Limb (tissue), 2 donors: ENCODE data around the gene NKD2.

ENCODE experiments used
- DNase-seq, 2 donors: peaks; one replicate each; pipeline ENCODE4 v3.0.0-alpha.2; 2016; ENCODE audit errors: extremely low spot score in 2 of 2

Gene NKD2

GRCh38 chr5:1029282-1029944 lies 20.8 kb downstream of the NKD2 start:
- DNase-seq = no peak

GRCh38 chr5:1029945-1030625 lies 21.5 kb downstream of the NKD2 start:
- no peak for DNase-seq

GRCh38 chr5:1030801-1031271 lies 22.2 kb downstream of the NKD2 start:
- DNase-seq = no peak

DNA sequence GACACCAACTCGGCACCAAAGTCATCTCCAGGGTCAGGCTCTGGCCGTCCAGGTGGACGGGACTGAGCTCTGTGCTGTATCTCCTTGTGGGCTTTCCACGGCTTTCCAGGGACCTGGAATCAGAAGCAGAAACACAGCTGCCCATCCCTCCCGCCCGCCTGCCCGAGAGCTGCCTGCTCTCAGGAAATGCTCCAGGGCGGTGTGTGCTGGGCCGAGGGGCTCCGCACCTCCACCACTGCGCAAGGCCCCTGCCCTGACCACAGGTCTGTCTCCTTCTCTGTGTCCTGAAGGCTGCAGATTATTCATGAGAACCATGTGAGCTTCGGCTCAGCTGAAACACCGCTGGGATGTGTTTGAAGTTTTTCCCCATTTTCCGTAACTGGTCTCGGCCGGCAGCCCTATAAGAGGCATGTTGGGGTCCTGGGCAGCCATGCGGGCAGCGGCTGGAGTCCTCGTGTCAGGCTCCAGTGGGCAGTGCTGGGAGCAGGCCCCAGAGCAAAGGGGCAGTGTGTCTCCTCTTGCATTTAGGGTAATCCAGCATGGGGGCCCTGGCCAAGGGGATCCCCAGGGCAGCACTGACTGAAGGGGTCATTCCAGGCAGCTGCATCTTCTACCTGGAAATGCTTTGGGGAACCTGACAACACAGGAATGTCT lies 22.8 kb downstream of the NKD2 start:
- DNase-seq = no peak

DNA sequence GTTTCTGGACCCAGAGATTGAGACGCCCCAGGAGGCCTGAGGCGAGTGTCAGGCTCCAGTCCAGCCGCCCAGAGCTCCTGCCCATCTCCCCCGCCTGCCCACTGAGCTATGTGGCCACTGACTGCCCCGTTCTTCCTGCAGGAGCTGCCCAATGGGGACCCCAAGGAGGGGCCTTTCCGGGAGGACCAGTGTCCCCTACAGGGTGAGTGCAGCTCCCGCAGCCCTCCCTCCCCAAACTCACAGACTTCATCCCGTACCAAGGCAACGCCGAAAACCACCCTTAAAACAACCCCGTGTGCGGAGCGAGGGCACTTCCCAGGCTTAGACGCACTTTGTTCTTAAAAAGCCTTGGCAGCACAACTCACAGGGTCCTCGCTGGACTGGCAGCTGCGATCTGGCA lies 23.4 kb downstream of the NKD2 start:
- no peak for DNase-seq

DNA sequence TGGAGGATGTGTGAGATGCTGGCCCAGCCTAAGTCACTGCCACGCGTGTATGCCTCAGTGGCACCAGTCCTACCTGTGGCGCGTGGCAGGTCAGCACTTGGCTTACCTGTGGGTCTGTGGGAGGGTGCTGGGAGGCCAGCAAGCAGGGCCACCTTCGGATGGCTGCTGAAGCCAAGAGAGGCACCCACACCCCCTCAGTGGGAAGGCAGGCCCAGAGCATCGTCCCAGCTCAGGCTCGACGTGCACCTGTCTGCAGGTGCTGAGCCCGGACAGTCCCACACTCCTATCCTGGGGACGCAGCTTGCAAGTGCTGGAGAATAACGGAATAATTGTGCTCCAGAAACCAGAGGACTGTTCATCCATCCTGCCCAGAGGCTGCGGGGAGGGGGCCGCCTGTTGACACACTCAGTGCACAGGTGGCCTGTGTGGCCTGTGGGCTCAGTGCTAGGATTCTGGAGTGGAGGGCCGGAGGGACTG lies 24.0 kb downstream of the NKD2 start:
- DNase-seq = no peak

GRCh38 chr5:1033178-1033577 lies 24.6 kb downstream of the NKD2 start:
- DNase-seq = no peak

DNA sequence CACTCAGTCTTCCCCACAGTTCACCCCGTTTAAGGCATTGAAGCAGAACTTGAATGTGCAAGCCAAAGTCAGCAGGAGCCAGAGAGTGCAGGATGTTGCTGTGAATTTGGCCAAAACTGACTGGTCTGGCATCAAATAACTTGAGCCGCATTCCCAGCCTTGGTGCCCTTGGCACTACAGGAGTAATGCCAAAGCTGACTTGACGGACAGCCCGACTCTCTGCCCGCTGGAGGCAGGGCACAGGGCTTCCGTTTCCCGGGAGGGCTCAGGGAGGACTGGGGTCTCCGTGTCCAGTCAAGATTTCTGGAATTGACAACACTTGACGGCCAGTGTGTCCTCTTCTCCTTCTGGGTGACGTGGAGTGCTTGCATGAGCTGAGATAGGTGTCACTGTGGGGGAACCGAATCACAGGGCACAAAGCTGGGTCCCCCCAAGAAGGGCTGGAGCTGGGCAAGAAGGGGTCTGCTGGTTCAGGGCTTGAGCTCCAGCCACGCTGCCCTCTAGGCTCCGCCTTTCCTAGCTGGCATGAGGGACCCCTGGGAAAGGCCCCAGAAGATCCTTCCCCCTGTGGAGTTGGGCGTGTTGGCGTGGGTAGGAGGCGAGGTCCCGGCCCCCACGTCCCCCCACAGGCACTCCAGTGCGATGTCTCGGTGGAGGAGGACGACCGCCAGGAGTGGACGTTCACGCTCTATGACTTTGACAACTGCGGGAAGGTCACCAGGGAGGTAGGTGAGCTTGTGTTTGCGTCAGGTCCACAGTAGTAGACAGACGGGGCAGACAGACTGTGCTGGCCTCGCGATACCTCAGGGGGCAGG lies 25.2 kb downstream of the NKD2 start:
- no peak for DNase-seq

- no peak for DNase-seq
These were observed 25.9 kb downstream of the NKD2 start for GRCh38 chr5:1034421-1034905.

GRCh38 chr5:1034986-1035385 lies 26.4 kb downstream of the NKD2 start:
- no peak for DNase-seq

- no peak for DNase-seq
These were observed 27.1 kb downstream of the NKD2 start for GRCh38 chr5:1035421-1036405.

DNA sequence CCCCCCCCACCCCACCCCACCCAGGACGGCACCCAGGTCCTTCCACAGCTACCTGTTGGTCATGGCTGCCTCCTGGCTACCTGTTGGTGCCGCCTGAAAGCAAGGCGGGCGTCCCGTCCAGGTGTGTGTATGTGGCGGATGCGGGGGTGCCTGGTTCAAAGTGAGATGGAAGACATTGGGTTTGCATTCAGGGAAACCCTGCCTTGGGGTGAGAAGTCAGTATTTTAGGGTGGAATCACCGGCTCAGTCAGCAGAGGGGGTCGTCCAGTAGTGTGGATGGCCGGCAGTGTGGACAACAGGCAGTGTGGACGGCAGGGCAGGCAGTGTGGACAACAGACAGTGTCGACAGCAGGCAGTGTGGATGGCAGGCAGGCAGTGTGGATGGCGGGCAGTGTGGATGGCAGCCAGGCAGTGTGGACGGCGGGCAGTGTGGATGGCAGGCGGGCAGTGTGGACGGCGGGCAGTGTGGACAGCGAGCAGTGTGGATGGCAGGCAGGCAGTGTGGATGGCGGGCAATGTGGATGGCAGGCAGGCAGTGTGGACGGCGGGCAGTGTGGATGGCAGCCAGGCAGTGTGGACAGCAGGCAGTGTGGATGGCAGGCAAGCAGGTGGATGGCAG lies 28.0 kb downstream of the NKD2 start:
- DNase-seq = no peak

DNA sequence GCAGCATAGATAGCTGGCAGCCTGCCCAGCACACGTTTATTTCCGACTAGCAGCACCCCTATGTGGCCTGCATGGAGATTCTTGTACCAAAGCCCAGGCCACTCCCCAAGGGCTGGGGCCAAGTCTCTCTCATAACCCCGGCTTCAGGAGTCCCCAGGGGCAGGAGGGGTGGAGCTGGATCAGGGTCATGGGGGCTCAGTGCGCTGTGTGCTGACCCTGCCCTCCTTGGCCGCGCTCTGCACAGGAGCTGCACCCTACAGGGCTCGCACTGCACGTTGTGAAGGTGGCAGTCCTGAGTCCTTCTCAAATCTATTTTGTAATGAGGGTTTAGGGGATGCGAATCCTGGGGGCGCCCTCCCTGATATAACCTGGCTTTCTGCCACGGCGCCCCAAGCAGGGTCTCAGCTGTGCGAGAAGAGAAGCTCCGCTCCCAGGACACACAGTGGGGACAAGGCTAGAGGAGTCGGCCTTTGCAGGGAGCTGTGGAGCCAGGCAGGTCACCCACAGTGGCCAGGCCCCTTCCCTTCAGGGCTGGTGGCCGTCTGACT lies 28.6 kb downstream of the NKD2 start:
- DNase-seq = no peak

DNA sequence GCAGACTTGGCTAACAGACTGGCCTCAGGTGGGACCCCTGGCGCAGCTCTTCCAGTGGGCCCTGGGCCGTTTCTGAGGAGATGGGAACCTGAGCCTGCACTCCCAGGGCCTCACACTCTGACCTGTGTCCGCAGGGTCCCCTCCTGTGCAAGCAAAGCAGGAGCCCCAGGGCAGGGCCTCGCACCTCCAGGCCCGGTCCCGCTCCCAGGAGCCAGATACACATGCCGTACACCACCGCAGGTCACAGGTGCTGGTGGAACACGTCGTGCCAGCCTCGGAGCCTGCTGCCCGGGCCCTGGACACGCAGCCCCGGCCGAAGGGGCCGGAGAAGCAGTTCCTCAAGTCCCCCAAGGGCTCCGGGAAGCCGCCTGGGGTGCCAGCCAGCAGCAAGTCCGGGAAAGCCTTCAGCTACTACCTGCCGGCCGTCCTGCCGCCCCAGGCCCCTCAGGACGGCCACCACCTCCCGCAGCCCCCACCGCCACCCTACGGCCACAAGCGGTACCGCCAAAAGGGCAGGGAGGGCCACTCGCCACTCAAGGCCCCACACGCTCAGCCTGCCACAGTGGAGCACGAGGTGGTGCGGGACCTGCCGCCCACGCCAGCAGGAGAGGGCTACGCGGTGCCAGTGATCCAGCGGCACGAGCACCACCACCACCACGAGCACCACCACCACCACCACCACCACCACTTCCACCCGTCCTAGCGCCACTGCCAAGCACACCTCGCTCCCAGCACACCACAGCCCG lies 29.2 kb downstream of the NKD2 start:
- DNase-seq = no peak

GRCh38 chr5:1038417-1039209 lies 30.0 kb downstream of the NKD2 start:
- no peak for DNase-seq

DNA sequence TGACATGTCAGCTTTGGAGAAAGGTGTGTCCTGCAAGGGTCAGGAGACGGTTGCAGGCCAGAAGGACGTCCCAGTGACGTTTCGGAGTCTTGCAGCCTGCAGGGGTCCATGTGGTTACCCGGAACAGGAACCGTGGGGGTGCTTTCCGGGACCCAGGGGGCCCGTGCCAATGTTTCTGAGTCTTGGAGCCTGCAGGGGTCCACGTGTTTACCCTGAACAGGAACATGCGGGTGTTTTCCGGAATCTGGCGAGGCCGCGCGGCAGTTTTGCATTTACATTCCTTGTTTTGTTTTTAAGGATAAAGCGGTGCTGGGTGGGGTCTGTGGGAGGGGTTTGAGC lies 30.6 kb downstream of the NKD2 start:
- no peak for DNase-seq

DNA sequence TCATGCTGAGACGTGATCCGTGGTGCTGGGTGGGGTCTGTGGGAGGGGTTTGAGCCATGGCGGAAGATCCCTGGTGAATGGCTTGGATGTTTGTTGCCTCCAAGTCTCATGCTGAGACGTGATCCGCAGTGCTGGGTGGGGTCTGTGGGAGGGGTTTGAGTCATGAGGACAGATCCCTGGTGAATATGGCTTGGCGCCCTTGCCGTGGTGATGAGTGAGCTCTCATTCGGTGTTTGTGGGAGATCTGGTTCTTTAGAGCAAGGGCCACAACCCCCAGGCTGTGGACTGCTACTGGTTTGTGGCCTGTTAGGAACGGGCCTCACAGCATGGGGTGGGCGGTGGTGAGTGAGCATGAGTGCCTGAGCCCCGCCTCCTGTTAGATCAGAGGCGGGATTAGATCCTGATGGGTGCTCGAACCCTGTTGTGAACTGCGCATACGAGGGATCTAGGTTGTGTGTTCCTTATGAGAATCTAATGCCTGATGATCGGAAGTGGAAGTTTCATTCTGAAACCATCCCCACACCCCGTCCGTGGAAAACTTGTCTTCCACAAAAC lies 31.2 kb downstream of the NKD2 start:
- DNase-seq = no peak

DNA sequence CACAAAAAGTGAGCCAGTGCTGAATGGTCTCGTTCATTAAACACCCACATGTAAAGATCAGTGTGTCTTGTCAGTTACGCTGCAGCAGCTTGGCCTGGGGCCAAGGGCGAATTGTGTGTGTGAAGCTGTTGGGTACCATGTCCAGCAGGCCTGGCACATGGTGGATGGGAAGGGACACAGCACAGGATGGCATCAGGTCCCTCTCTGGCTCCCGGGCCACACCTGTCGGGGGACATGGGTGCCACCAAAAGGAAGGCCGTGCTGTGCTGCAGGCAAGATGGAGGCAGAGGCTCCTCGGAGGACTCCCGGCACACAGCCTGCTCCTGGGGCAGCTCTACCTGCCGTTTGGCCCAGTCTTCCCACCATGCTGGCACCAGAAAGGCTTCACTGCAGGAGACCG lies 32.0 kb downstream of the NKD2 start:
- DNase-seq = no peak
